A549 (cell line): Measurements from ENCODE around the gene RPL35. TPM values are rescaled to one million over a fixed set of nuclear protein-coding genes. Genes with fewer than 3 reads are reported as not detected.

Source experiments
- ATAC-seq, 2 experiments: fragments of 200-7000 bp in 1 of 2; fragments of >200 bp in 1 of 2; cut with Nextera tagmentation in 1 of 2; cut with Tn5 transposase in 1 of 2; 3 replicates each; pipeline versions ENCODE4 v1.8.0 to v1.9.1; 2018 to 2020; ENCODE audit warnings: mild to moderate bottlenecking in 1 of 2, moderate library complexity in 1 of 2
- CTCF ChIA-PET: fragments of 300-600 bp; sonication (Branson Sonifier 250); formaldehyde crosslinking; extraction: SDS; loops from one replicate; lab custom pipeline; 2021; ENCODE audit warnings: antibody characterized with exemption, inconsistent platforms; lab: Yijun Ruan, JAX
- POLR2A ChIA-PET: fragments of 350-600 bp; formaldehyde crosslinking; extraction: SDS; loops from one replicate; lab custom pipeline; 2021; ENCODE audit warnings: antibody characterized with exemption, inconsistent platforms; lab: Yijun Ruan, JAX
- DNase-seq, 2 experiments: peaks; one replicate each; pipeline versions ENCODE4 v3.0.0 to v3.0.0-alpha.2; 2011 to 2016; ENCODE audit warnings: low read depth in 1 of 2, low spot score in 1 of 2
- FAIRE-seq: peaks from 2 replicates; lab custom pipeline; 2011; peaks lifted over from hg19 to GRCh38; lab: Jason Lieb, UNC
- H3K27ac ChIP-seq, 2 experiments: fragments of >200 bp; sonication (Bioruptor Twin); formaldehyde crosslinking; 3 replicates each; pipeline ENCODE4 v1.5.1; 2016 to 2017
- H3K4me1 ChIP-seq: fragments of >200 bp; sonication (Bioruptor Twin); formaldehyde crosslinking; 3 replicates; pipeline ENCODE4 v1.6.1; 2016
- H3K4me2 ChIP-seq: fragments of >200 bp; sonication (Bioruptor Twin); formaldehyde crosslinking; 3 replicates; pipeline ENCODE4 v1.6.1; 2016
- H3K4me3 ChIP-seq: fragments of >200 bp; sonication (Bioruptor Twin); formaldehyde crosslinking; 3 replicates; pipeline ENCODE4 v1.5.1; 2016
- H3K9me3 ChIP-seq: fragments of >200 bp; sonication (Bioruptor Twin); formaldehyde crosslinking; 3 replicates; pipeline ENCODE4 v1.6.1; 2016
- CBX2 ChIP-seq: fragments of 200-600 bp; sonication (generic); IDR thresholded peaks from 2 replicates; pipeline ENCODE4 v1.6.1; 2016; ENCODE audit warnings: low read depth, mild to moderate bottlenecking, borderline replicate concordance
- CBX8 ChIP-seq: fragments of 200-600 bp; sonication (generic); IDR thresholded peaks from 2 replicates; pipeline ENCODE4 v1.6.1; 2016
- CEBPB ChIP-seq, 2 experiments: fragments of >200 bp in 1 of 2; sonication (Bioruptor Twin) in 1 of 2; formaldehyde crosslinking in 1 of 2; IDR thresholded peaks; 2 replicates each; pipeline ENCODE4 v1.6.1; 2012 to 2016
- CHD2 ChIP-seq: fragments of 150-350 bp; IDR thresholded peaks from 2 replicates; pipeline ENCODE4 v1.6.1; 2014; ENCODE audit warnings: low read length; ENCODE audit not compliant: partially characterized antibody
- EHF ChIP-seq: fragments of 250-450 bp; sonication (Bioruptor Pico); IDR thresholded peaks from 2 replicates; pipeline ENCODE4 v1.5.0; 2020; ENCODE audit warnings: mild to moderate bottlenecking
- EP300 ChIP-seq, 2 experiments: fragments of >200 bp; sonication (Bioruptor Twin); formaldehyde crosslinking; IDR thresholded peaks; 2 replicates in 1 of 2; 3 replicates in 1 of 2; pipeline ENCODE4 v1.6.1; 2016 to 2017
- FOXS1 ChIP-seq: fragments of 250-450 bp; sonication (Bioruptor Pico); IDR thresholded peaks from 2 replicates; pipeline ENCODE4 v1.5.0; 2020; ENCODE audit warnings: mild to moderate bottlenecking, moderate library complexity
- HDAC2 ChIP-seq: fragments of 200-600 bp; sonication (generic); IDR thresholded peaks from 2 replicates; pipeline ENCODE4 v1.6.1; 2016
- HOXB5 ChIP-seq: fragments of 250-450 bp; sonication (Bioruptor Pico); IDR thresholded peaks from 2 replicates; pipeline ENCODE4 v1.5.0; 2020; ENCODE audit warnings: mild to moderate bottlenecking, moderate library complexity
- JUN ChIP-seq, 2 experiments: fragments of >200 bp; sonication (Bioruptor Twin); formaldehyde crosslinking; IDR thresholded peaks; 2 replicates in 1 of 2; 3 replicates in 1 of 2; pipeline ENCODE4 v1.6.1; 2016 to 2017
- JUNB ChIP-seq: fragments of >200 bp; sonication (Bioruptor Twin); formaldehyde crosslinking; IDR thresholded peaks from 2 replicates; pipeline ENCODE4 v1.6.1; 2016
- MAFK ChIP-seq: fragments of 450-650 bp; IDR thresholded peaks from 2 replicates; pipeline ENCODE4 v1.6.1; 2014; ENCODE audit not compliant: partially characterized antibody
- MYC ChIP-seq: IDR thresholded peaks from 2 replicates; pipeline ENCODE4 v1.6.1; 2012; ENCODE audit warnings: mild to moderate bottlenecking, inconsistent platforms, low read length, improper control_type of control experiment, borderline replicate concordance
- NR3C1 ChIP-seq: fragments of >200 bp; sonication (Bioruptor Twin); formaldehyde crosslinking; IDR thresholded peaks from 3 replicates; pipeline ENCODE4 v1.6.1; 2017
- POLR2A ChIP-seq: IDR thresholded peaks from 2 replicates; pipeline ENCODE4 v1.6.1; 2012; ENCODE audit warnings: mild to moderate bottlenecking, low read length
- RNF2 ChIP-seq: fragments of 200-600 bp; sonication (generic); IDR thresholded peaks from 2 replicates; pipeline ENCODE4 v1.6.1; 2016; ENCODE audit warnings: low read depth, mild to moderate bottlenecking, antibody characterized with exemption, moderate library complexity, borderline replicate concordance
- SREBF2 ChIP-seq: fragments of 450-650 bp; IDR thresholded peaks from 2 replicates; pipeline ENCODE4 v1.6.1; 2014; ENCODE audit warnings: mild to moderate bottlenecking, moderate library complexity
- ZFP36 ChIP-seq: fragments of 450-650 bp; IDR thresholded peaks from 2 replicates; pipeline ENCODE4 v1.6.1; 2014; ENCODE audit warnings: borderline replicate concordance; ENCODE audit not compliant: partially characterized antibody
- WGBS: methylation state at CpG from one replicate; pipeline ENCODE4 v1.1.6; 2017; ENCODE audit errors: missing lambda C conversion rate; 5-methylcytosine and 5-hydroxymethylcytosine counted together
- polyA plus RNA-seq, 4 experiments: library from polyadenylated mRNA; depleted of rRNA in 3 of 4; stranded (reverse); fragments of >200 nt; fragmentation: RNase III in 1 of 4; extraction: RNeasy Plus Mini Kit Qiagen cat#74134 plus additional on column Dnase treatment in 1 of 4; gene quantifications; 2 replicates in 3 of 4; 3 replicates in 1 of 4; pipeline ENCODE4 v1.2.3, GENCODE V29; 2011 to 2017
- TF ChIP-seq, protein P1 (sequence below): fragments of 250-450 bp; sonication (Bioruptor Pico); IDR thresholded peaks from 2 replicates; pipeline ENCODE4 v1.5.0; 2020; ENCODE audit warnings: low read depth, mild to moderate bottlenecking, moderate library complexity
- TF ChIP-seq, protein P2 (sequence below): IDR thresholded peaks from 2 replicates; pipeline ENCODE4 v1.6.1; 2012
- TF ChIP-seq, protein P3 (sequence below): fragments of 200-600 bp; sonication (generic); IDR thresholded peaks from 2 replicates; pipeline ENCODE4 v1.6.1; 2016; ENCODE audit warnings: antibody characterized with exemption, mild to moderate bottlenecking, moderate library complexity

Gene RPL35
- polyA plus RNA-seq, 2 of the 4 experiments (the other 2 are of a cell fraction), result 2,307 to 3,076 TPM

DNA sequence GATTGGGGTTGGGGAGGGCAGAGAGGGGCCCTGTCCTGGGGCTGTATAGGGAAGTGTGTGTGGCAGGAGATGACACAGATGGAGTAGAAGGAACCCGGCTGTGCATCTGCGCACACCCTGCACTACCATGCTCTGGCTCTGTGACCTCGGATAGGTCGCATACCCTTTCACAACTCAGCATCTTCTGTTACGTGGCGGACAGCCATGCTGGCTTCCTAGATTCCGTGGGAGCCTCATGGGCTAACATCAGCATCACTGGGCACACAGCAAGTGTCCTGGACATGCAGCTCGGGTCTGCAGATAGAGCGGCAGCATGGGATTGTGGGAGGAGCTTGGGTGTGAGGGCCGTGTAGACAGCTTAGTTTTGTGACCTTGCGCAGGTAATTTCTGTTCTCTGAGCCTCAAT is 9.4 kb upstream of the RPL35 start:
- POLR2A ChIA-PET, result no interaction called here
- no peak for ATAC-seq
- Histone ChIP-seq H3K4me3 (no peak overlapping the region; the same call in 2 of the 3 replicates), H3K4me1 (peaks cover 37% of the 10 kb centered on the region; the same call in 2 of the 3 replicates), H3K4me2 (peak overlapping the region; percentile 97), H3K9me3 (no peaks in the 10 kb centered on the region), H3K27ac (peak overlapping the region in 1 of 2 experiments; percentile 8; a peak in 1 of 6 replicates)
- CTCF ChIA-PET, result interaction anchor here (0.9 to 4.4 kb wide), 4 partner anchors 10 to 18 kb away, joined by 3 to 17 read pairs (median 6); partner anchors contain the start of genes ARPC5L, RPL35 and WDR38
- no peak for TF ChIP-seq FOXS1 (CRISPR knock-in tag)
- no peak for TF ChIP-seq ZFP36
- TF ChIP-seq, protein P1, sequence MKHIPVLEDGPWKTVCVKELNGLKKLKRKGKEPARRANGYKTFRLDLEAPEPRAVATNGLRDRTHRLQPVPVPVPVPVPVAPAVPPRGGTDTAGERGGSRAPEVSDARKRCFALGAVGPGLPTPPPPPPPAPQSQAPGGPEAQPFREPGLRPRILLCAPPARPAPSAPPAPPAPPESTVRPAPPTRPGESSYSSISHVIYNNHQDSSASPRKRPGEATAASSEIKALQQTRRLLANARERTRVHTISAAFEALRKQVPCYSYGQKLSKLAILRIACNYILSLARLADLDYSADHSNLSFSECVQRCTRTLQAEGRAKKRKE (CRISPR knock-in tag), result no peak
- TF ChIP-seq JUNB, result no peak
- TF ChIP-seq MAFK, result no peak
- TF ChIP-seq, protein P2, sequence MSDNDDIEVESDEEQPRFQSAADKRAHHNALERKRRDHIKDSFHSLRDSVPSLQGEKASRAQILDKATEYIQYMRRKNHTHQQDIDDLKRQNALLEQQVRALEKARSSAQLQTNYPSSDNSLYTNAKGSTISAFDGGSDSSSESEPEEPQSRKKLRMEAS, result no peak
- no peak for TF ChIP-seq SREBF2
- TF ChIP-seq HDAC2, result no peak
- no peak for TF ChIP-seq CEBPB (IDR thresholded peaks at IDR 0.05)
- no peak for TF ChIP-seq CBX2
- TF ChIP-seq CBX8, result no peak
- no peak for TF ChIP-seq EHF (CRISPR knock-in tag)
- DNase-seq, result no peak
- FAIRE-seq, result no peak
- WGBS, result 87% methylated on average over 11 of the region's 11 CpGs

DNA sequence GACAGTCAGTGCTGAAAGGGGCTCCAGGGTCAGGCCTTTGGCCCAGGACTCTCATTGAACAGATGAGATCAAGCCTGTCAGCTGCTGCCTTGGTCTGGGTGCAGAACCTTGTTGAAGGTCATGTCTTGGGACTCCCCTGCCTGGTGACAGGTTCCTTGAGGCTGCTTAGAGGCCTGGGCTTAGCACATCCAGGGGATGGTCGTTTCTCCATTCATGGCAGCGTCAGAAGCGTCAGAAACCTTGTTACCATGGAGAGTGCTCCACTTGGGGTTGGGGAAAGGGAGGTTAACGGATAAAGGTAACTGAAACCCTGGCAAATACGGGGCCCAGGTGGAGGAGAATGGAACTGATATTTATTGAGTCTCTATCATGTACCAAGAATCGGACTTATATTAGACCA is 9.0 kb upstream of the RPL35 start:
- ChIA-PET CTCF (interaction anchor here (1.4 to 2.1 kb wide), 2 partner anchors 9 to 17 kb away, joined by 5 read pairs; partner anchors contain the start of genes ARPC5L, RPL35 and WDR38), POLR2A (interaction anchor here (1.0 kb wide), 1 partner anchor 8 kb away, joined by 3 read pairs; the partner anchor contains the start of genes ARPC5L and RPL35)
- H3K4me1 ChIP-seq, result peaks cover 37% of the 10 kb centered on the region; the same call in 2 of the 3 replicates
- H3K27ac ChIP-seq, result peak overlapping the region; percentile 98 to 100
- H3K9me3 ChIP-seq, result no peaks in the 10 kb centered on the region
- FAIRE-seq (no peak), DNase-seq (no peak)
- WGBS, result 77% methylated on average over 6 of the region's 6 CpGs
- H3K4me2 ChIP-seq, result peak overlapping the region; percentile 97
- TF ChIP-seq JUN (IDR thresholded peaks at IDR 0.05) (no peak), EP300 (IDR thresholded peaks at IDR 0.05) (no peak), NR3C1 (no peak)
- TF ChIP-seq, protein P3, sequence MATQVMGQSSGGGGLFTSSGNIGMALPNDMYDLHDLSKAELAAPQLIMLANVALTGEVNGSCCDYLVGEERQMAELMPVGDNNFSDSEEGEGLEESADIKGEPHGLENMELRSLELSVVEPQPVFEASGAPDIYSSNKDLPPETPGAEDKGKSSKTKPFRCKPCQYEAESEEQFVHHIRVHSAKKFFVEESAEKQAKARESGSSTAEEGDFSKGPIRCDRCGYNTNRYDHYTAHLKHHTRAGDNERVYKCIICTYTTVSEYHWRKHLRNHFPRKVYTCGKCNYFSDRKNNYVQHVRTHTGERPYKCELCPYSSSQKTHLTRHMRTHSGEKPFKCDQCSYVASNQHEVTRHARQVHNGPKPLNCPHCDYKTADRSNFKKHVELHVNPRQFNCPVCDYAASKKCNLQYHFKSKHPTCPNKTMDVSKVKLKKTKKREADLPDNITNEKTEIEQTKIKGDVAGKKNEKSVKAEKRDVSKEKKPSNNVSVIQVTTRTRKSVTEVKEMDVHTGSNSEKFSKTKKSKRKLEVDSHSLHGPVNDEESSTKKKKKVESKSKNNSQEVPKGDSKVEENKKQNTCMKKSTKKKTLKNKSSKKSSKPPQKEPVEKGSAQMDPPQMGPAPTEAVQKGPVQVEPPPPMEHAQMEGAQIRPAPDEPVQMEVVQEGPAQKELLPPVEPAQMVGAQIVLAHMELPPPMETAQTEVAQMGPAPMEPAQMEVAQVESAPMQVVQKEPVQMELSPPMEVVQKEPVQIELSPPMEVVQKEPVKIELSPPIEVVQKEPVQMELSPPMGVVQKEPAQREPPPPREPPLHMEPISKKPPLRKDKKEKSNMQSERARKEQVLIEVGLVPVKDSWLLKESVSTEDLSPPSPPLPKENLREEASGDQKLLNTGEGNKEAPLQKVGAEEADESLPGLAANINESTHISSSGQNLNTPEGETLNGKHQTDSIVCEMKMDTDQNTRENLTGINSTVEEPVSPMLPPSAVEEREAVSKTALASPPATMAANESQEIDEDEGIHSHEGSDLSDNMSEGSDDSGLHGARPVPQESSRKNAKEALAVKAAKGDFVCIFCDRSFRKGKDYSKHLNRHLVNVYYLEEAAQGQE, result no peak
- TF ChIP-seq, all 56 proteins: peak for 0
- ATAC-seq, result no peak
- peak overlapping the region; percentile 100 for H3K4me3 ChIP-seq

DNA sequence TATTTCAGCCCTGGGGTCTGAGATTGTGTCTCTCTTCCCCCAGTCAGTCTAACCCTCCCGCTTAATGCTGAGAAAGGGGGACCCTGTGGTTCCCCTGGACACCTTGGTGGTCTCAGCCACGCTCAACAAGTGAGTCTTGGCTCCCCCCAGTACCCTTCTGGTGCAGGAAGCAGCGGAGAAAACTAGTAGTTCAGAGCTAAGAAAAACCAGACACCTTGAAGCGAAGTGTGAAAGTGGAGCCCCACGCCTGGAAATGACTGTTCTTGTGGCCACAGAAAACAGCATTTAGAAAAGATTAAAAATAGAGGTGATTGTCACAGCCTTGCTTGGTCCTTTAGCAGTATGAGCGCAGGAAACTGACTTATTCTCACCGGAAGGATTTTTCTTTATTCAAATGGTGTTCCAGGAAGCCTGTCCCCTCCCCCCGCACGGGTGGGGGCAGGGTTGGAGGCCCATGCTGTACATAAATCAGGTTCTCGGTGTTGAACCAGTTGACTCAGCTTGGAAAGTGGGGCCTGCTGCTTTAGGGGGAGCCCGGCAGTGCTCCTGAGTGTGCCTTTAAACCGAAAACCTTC is 8.3 kb upstream of the RPL35 start:
- peak overlapping the region; percentile 97 for H3K4me2 ChIP-seq
- ATAC-seq, result no peak
- CTCF ChIA-PET, result interaction anchor here (1.4 to 2.1 kb wide), 5 partner anchors 8 to 93 kb away, joined by 3 to 7 read pairs (median 5); partner anchors contain the start of genes ARPC5L, OLFML2A, RPL35 and WDR38
- H3K4me1 ChIP-seq, result peaks cover 37% of the 10 kb centered on the region; the same call in 2 of the 3 replicates
- no peak for FAIRE-seq
- H3K4me3 ChIP-seq, result peak overlapping the region; percentile 100
- TF ChIP-seq POLR2A (no peak), HOXB5 (no peak), RNF2 (no peak), MYC (no peak), CHD2 (peak; percentile 71)
- TF ChIP-seq, all 56 proteins: peak for 1
- POLR2A ChIA-PET, result interaction anchor here (1.0 to 1.3 kb wide), 3 partner anchors 8 to 13 kb away, joined by 3 read pairs; partner anchors contain the start of genes ARPC5L and RPL35
- WGBS, result 13% methylated on average over 12 of the region's 12 CpGs
- DNase-seq, result no peak
- H3K27ac ChIP-seq, result peak overlapping the region; percentile 98 to 100
- H3K9me3 ChIP-seq, result no peaks in the 10 kb centered on the region
